Left hindlimb (tissue), 1 donor: ENCODE results near the gene HSPB9.
"Not testable (repeated sequence)": the region's sequence is repeated elsewhere in the genome, so short reads cannot be mapped to it uniquely, and the experiment has no call there.

Experiments
- DNase-seq: peaks from one replicate; pipeline ENCODE4 v3.0.0-alpha.2; 2018

The HSPB9 gene

DNA sequence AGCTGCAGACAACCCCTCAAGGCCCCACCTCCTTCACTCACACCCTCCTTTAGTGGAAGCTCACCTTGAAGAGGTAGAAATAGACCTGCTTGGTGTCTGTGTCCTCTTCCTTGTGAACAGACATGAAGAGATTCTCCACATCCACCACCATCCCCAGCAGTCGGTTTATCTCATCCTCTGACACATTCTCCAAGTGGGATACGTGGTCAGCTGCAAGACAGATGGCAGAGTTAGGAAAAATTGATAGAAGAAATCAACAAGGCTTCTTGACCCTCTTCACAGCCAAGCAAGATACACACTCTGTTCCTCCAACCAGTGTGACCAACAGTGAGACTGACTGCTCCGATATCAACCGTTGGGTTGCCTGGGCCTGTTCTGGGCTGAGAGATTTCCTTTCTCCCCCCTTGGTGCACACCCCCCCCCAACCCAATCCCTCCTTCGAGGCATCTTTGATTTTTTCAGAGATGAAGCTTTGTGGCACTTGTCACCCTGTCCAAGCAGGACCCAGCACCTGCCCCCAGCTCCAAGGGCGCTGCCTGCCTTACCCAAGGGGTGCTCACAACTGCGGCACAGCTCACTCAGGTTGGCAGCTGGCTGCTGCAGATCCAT lies 2.3 kb upstream of the HSPB9 start:
- no peak for DNase-seq

- DNase-seq = peak; percentile 88
Observed at GRCh38 chr17:42120770-42121769, 1.5 kb upstream of the HSPB9 start, which contains the start of gene KAT2A. KAT2A (minus strand) TSS chr17:42121367; CDS start chr17:42121304, 63 bp downstream.

GRCh38 chr17:42124256-42124655 lies 1.7 kb downstream of the HSPB9 start:
- no peak for DNase-seq

DNA sequence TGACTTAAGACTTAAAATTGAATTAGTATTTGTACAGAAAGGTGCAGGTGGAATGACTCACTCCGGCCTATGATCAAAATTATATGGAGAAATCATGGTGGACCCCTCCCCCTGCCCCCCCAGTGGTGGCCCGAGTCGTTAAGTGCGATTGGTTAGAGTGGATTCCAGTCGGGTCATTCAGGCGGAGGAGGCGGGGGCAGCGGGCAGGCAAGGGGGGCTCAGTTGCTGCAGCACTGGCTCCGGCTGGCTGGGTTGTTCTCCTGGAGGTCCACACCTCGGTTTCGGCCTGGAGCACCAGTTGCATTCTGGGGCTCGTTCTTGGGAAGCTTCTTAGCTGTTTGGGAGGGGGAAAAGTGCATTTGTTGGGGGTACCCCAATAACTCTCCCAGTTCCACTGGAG lies 3.0 kb downstream of the HSPB9 start:
- no peak for DNase-seq

GRCh38 chr17:42126836-42127235 lies 4.2 kb downstream of the HSPB9 start:
- no peak for DNase-seq

DNA sequence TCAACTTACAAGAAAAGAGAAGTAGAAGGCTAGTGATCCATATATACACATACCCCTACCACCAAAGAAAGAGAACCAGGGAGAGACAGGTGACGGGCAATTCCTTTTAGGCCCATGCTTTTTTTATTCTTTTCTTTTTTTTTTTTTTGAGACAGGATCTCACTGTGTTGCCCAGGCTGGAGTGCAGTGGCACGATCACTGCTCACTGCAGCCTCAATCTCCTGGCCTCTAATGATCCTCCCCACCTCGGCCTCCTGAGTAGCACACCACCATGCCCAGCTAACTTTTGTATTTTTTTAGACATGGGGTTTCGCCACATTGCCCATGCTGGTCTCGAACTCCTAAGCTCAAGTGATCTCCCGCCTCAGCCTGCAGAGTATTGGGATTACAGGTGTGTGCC lies 4.8 kb downstream of the HSPB9 start:
- no peak for DNase-seq

GRCh38 chr17:42129109-42129837 lies 6.7 kb downstream of the HSPB9 start:
- no peak for DNase-seq

GRCh38 chr17:42130310-42130936 lies 7.8 kb downstream of the HSPB9 start:
- no peak for DNase-seq

DNA sequence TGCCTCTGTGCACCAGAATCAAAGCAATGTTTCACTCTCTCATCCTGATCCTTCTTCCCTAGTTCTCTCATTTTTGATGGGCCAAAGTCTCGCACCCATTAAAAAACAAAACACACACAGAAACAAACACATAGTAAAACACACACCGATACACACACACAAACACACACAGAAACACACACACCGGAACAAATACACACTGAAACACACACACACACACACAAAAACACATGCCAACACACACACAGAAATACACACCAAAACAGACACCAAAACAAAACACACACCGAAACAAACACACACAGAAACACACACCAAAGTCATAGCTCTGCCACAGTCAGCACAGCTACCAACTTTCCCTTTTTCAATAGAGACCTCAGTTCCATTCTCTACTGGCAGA lies 8.6 kb downstream of the HSPB9 start:
- DNase-seq = no peak

DNA sequence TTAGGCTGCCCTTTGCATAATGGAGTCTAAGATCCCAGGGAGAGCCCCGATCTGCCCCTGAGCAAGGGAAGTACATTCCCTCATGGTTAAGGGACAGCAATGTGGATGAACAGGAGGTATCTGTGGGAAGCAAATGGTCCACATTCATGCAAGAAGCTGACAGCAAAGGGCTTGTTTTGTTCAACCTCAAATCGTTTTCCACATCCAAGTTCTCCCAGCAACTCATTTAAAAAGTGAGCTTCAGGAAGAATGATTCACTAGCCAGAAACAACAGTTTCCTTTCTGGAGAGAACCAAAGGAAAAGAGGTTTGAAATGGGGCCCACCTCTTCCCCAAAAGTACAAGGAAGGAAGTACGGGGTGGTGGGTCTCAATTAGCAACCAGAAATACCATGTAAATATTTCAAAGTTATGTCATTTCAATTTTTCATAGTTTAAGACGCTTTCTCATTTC lies 9.4 kb downstream of the HSPB9 start:
- no peak for DNase-seq

GRCh38 chr17:42132941-42133340 lies 10.3 kb downstream of the HSPB9 start:
- peak; percentile 63 for DNase-seq

DNA sequence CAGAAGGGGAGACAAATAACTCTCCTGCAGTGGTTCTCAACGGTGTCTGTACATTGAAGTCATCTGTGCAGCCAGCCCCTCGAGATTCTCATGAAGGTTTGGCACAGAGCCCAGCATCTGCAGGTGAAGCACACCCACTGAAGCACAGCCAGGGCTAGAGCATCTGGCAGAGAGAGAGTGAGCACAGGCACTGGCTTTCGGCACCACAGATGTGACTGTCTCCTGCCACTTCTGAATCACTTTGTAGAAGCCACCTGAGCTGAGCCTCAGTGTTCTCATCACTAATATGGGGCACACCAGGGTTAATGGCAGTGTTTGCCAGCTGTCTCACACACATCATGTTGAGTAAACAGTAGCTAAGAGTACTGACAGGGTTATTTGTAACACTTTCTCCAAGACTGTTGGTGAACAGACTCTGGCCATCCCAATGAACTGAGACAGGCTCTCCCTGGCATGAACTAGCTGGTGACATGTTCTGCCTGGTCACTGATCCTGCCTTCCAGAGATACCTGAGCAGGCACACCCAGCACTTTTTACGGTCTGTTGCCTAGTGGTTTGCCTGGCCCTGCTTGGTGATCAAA lies 10.9 kb downstream of the HSPB9 start:
- no peak for DNase-seq

DNA sequence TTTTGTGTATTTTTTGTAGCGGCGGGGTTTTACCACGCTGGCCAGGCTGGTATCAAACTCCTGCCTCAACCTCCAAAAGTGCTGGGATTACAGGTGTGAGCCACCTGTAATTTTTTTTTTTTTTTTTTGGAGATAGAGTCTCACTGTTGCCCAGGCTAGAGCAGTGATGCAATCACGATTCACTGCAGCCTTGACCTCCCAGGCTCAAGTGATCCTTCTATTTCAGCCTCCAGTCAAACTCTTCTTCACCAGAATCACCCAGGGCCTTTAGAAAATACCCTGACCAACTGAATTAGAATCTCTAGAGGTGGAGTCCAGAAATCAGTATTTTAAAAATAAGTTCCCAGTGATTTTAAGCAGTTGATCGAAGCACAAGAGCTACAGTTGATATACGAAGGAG lies 12.5 kb downstream of the HSPB9 start:
- no peak for DNase-seq

- no peak for DNase-seq
Observed at GRCh38 chr17:42135664-42136653, 13.4 kb downstream of the HSPB9 start.

DNA sequence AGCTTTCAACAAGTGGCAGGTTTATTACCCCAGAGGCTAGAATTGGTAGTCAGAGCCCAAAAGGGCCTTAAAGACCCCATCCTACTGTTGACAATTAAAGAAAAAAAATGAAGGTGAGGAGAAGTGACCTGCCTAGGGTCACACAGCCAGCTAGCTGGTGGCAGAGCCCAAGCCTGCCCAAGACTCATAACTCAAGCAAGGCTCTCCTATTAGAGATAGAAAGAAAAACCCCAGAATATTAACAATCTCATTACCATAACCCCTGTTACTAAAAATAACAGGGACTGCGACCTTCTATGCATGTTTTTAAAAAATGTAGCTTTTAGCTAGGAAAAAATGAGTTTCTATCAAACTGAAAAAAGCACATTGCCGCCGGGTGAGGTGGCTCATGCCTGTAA lies 14.0 kb downstream of the HSPB9 start:
- no peak for DNase-seq

GRCh38 chr17:42138749-42139492 lies 16.3 kb downstream of the HSPB9 start:
- no peak for DNase-seq

DNA sequence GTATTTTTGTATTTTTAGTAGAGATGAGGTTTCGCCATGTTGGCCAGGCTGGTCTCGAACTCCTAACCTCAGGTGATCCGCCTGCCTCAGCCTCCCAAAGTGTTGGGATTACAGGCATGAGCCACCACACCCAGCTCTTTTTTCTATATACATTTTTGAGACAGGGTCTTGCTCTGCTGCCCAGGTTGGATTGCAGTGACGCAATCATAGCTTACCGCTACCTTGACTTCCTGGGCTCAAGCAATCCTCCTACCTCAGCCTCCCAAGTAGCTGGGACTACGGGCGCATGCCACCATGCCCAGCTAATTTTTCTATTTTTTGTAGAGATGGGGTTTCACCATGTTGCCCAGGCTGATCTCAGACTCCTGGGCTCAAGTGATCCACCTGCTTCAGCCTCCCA lies 18.1 kb downstream of the HSPB9 start:
- DNase-seq = not testable (repeated sequence)

GRCh38 chr17:42141382-42141781 lies 18.8 kb downstream of the HSPB9 start:
- no peak for DNase-seq

- DNase-seq = no peak
Observed at GRCh38 chr17:42142371-42142896, 19.8 kb downstream of the HSPB9 start.

GRCh38 chr17:42143138-42143537 lies 20.5 kb downstream of the HSPB9 start:
- DNase-seq = not testable (repeated sequence)
